NB4 (cell line): Measurements from ENCODE around the gene SENP8.

Source experiments
- CTCF ChIP-seq: IDR thresholded peaks from one replicate; pipeline ENCODE4 v1.5.1; 2012; ENCODE audit warnings: low read depth, low read length
- TF ChIP-seq, protein P1 (sequence below): IDR thresholded peaks from 2 replicates; pipeline ENCODE4 v1.6.1; 2011; ENCODE audit warnings: low read depth, low read length

DNA sequence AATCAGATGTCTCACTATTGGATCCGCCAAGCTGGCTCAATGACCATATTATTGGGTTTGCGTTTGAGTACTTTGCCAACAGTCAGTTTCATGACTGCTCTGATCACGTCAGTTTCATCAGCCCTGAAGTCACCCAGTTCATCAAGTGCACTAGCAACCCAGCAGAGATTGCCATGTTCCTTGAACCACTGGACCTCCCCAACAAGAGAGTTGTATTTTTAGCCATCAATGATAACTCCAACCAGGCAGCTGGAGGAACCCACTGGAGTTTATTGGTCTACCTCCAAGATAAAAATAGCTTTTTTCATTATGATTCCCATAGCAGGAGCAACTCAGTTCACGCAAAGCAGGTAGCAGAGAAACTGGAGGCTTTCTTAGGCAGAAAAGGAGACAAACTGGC lies 21.5 kb downstream of the SENP8 start:
- TF ChIP-seq, protein P1, sequence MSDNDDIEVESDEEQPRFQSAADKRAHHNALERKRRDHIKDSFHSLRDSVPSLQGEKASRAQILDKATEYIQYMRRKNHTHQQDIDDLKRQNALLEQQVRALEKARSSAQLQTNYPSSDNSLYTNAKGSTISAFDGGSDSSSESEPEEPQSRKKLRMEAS, result no peak
- no peak for TF ChIP-seq CTCF
